ENCODE data around the gene SCIMP.
"Not testable (repeated sequence)": the region's sequence is repeated elsewhere in the genome, so short reads cannot be mapped to it uniquely, and the experiment has no call there.

The SCIMP gene

DNA sequence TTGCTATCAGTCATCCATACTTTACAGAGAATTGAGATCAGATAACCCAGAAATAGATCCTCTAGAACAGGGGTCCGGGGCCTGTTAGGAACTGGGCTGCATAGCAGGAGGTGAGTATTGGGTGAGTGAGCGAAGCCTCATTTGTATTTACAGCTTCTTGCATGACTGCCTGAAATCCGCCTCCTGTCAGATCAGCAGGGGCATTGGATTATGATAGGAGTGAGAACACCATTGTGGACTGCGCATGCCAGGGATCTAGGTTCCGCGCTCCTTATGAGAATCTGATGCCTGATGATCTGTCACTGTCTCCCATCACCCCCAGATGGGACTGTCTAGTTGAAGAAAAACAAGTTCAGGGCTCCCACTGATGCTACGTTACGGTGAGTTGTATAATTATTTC, 13.0 kb upstream of the SCIMP start:
- H3K9ac ChIP-seq: no peak overlapping the region
- no peaks in the 10 kb centered on the region for H3K27me3 ChIP-seq (ENCODE audit: insufficient read depth, low read depth)
- TF ChIP-seq, protein P1, sequence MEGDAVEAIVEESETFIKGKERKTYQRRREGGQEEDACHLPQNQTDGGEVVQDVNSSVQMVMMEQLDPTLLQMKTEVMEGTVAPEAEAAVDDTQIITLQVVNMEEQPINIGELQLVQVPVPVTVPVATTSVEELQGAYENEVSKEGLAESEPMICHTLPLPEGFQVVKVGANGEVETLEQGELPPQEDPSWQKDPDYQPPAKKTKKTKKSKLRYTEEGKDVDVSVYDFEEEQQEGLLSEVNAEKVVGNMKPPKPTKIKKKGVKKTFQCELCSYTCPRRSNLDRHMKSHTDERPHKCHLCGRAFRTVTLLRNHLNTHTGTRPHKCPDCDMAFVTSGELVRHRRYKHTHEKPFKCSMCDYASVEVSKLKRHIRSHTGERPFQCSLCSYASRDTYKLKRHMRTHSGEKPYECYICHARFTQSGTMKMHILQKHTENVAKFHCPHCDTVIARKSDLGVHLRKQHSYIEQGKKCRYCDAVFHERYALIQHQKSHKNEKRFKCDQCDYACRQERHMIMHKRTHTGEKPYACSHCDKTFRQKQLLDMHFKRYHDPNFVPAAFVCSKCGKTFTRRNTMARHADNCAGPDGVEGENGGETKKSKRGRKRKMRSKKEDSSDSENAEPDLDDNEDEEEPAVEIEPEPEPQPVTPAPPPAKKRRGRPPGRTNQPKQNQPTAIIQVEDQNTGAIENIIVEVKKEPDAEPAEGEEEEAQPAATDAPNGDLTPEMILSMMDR (conservative IDR thresholded peaks at IDR 0.05; ENCODE audit: low read depth, low read length): no peak
- H3K79me2 ChIP-seq (ENCODE audit: insufficient read depth, low read depth): no peaks in the 10 kb centered on the region
- H4K20me1 ChIP-seq (ENCODE audit: insufficient read depth): no peaks in the 10 kb centered on the region
- no peak overlapping the region for H3K4me2 ChIP-seq
- no peak overlapping the region for H3K4me3 ChIP-seq (IDR thresholded peaks at IDR 0.05; ENCODE audit: insufficient read depth, low read depth, low read length)
- H3K27ac ChIP-seq: no peak overlapping the region
- H3K36me3 ChIP-seq (ENCODE audit: insufficient read depth): no peaks in the 10 kb centered on the region
- no peaks in the 10 kb centered on the region for H3K4me1 ChIP-seq (ENCODE audit: low read depth, poor library complexity, severe bottlenecking)
- H2AFZ ChIP-seq (ENCODE audit: low read depth): no peak overlapping the region

- Histone ChIP-seq H4K20me1 (ENCODE audit: insufficient read depth) (no peaks in the 10 kb centered on the region), H3K4me1 (ENCODE audit: low read depth, poor library complexity, severe bottlenecking) (no peaks in the 10 kb centered on the region), H3K79me2 (ENCODE audit: insufficient read depth, low read depth) (no peaks in the 10 kb centered on the region), H3K4me3 (IDR thresholded peaks at IDR 0.05; ENCODE audit: insufficient read depth, low read depth, low read length) (no peak overlapping the region), H3K27me3 (ENCODE audit: insufficient read depth, low read depth) (no peaks in the 10 kb centered on the region), H3K27ac (no peak overlapping the region), H2AFZ (ENCODE audit: low read depth) (no peak overlapping the region), H3K36me3 (ENCODE audit: insufficient read depth) (no peaks in the 10 kb centered on the region), H3K4me2 (no peak overlapping the region), H3K9ac (no peak overlapping the region)
- TF ChIP-seq, protein P1 (conservative IDR thresholded peaks at IDR 0.05; ENCODE audit: low read depth, low read length): no peak
These were observed 7.4 kb upstream of the SCIMP start for GRCh38 chr17:5241861-5242671.

- not testable (repeated sequence) for H3K27me3 ChIP-seq (ENCODE audit: insufficient read depth, low read depth); H2AFZ ChIP-seq (ENCODE audit: low read depth); H3K36me3 ChIP-seq (ENCODE audit: insufficient read depth); H3K79me2 ChIP-seq (ENCODE audit: insufficient read depth, low read depth); H3K4me3 ChIP-seq (IDR thresholded peaks at IDR 0.05; ENCODE audit: insufficient read depth, low read depth, low read length); H4K20me1 ChIP-seq (ENCODE audit: insufficient read depth); H3K4me1 ChIP-seq (ENCODE audit: low read depth, poor library complexity, severe bottlenecking); H3K4me2 ChIP-seq; H3K9ac ChIP-seq; H3K27ac ChIP-seq
These were observed 5.1 kb upstream of the SCIMP start for GRCh38 chr17:5239769-5240168.

DNA sequence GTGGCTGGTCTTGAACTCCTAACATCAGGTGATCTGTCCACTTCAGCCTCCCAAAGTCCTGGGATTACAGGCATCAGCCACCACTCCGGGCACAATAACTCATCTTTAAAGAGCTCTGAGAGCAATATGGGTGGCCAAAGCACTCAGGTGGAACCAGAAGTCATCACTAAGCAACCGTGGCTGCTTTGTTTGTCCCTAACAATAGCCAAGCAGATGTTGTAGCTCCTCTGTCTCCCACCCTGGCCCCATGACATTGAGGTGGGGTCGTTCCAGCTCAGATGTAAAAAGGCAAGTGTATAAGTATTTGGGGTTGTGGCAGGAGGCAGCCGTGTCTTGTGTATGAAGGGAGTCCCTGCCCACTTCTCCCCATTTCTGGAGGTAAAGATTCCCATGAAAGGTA, 3.7 kb upstream of the SCIMP start:
- TF ChIP-seq, protein P1 (conservative IDR thresholded peaks at IDR 0.05; ENCODE audit: low read depth, low read length): no peak
- no peak overlapping the region for H2AFZ ChIP-seq (ENCODE audit: low read depth)
- H3K79me2 ChIP-seq (ENCODE audit: insufficient read depth, low read depth): no peaks in the 10 kb centered on the region
- H3K4me2 ChIP-seq: no peak overlapping the region
- H3K27ac ChIP-seq: no peak overlapping the region
- H3K4me1 ChIP-seq (ENCODE audit: low read depth, poor library complexity, severe bottlenecking): no peaks in the 10 kb centered on the region
- H3K4me3 ChIP-seq (IDR thresholded peaks at IDR 0.05; ENCODE audit: insufficient read depth, low read depth, low read length): no peak overlapping the region
- H3K9ac ChIP-seq: no peak overlapping the region
- H4K20me1 ChIP-seq (ENCODE audit: insufficient read depth): no peaks in the 10 kb centered on the region
- no peaks in the 10 kb centered on the region for H3K36me3 ChIP-seq (ENCODE audit: insufficient read depth)
- H3K27me3 ChIP-seq (ENCODE audit: insufficient read depth, low read depth): no peaks in the 10 kb centered on the region

DNA sequence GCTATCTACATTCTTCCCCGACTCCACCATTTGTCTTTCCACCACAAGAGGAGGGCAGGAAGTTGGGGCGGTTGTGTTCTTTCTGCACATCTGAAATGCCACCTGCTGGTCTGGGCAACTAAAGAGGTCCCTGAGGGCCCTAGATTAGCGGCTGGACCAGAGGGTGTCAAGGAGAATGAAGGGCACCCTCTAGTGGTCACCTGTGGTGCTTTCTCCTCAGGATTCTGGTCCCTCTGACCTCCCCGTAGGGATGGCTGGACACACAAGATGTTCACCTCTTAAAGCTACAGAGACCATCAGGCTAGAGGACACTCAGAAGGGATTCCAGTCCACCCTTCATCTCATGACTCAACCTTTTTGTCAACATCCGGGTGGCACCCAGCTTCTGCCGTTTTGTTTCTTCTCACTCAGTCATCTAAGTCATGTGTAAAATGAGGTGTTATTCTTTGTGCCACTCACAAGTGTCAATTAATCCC, 2.9 kb upstream of the SCIMP start:
- no peaks in the 10 kb centered on the region for H4K20me1 ChIP-seq (ENCODE audit: insufficient read depth)
- no peaks in the 10 kb centered on the region for H3K27me3 ChIP-seq (ENCODE audit: insufficient read depth, low read depth)
- no peak overlapping the region for H3K4me3 ChIP-seq (IDR thresholded peaks at IDR 0.05; ENCODE audit: insufficient read depth, low read depth, low read length)
- H3K4me2 ChIP-seq: no peak overlapping the region
- H2AFZ ChIP-seq (ENCODE audit: low read depth): no peak overlapping the region
- H3K9ac ChIP-seq: no peak overlapping the region
- no peaks in the 10 kb centered on the region for H3K79me2 ChIP-seq (ENCODE audit: insufficient read depth, low read depth)
- H3K36me3 ChIP-seq (ENCODE audit: insufficient read depth): no peaks in the 10 kb centered on the region
- TF ChIP-seq, protein P1 (conservative IDR thresholded peaks at IDR 0.05; ENCODE audit: low read depth, low read length): 0 out of 2 replicates have a peak, but pooled peaks have one; percentile 28
- H3K4me1 ChIP-seq (ENCODE audit: low read depth, poor library complexity, severe bottlenecking): no peaks in the 10 kb centered on the region
- H3K27ac ChIP-seq: no peak overlapping the region

All from KMS-11 (cell line).